Stimulated activated CD4-positive, alpha-beta T cell treated with anti-CD3 and anti-CD28 coated beads, TNF-alpha, amount 100 ng/mL, for 48 hours (primary cell): ENCODE results near the gene TADA3.

Experiments used
- DNase-seq, 3 donors: peaks; one replicate each; pipeline ENCODE4 v3.0.0-alpha.2; 2020; ENCODE audit warnings: low read depth in 3 of 3

TADA3 gene

DNA sequence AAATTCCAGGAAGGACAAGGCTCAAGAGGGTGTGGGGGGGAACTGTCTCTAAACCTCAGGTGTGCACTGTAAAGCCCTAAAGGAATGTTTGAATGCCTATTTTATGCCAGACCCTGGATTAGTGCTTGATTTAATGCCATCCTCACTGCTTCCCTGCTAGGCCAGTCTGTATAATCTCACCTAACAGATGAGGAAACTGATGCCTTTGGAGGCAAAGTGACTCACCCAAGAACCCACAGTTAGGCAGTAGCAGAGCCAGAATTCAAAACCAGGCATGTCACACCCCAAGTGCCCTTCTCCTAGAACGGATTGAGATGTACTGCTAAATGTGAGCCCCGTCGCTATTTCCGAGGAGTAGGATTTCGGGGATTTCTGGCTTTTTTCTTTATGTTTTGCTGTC, 30.4 kb downstream of the TADA3 start:
- no peak for DNase-seq

GRCh38 chr3:9760779-9761505, 31.3 kb downstream of the TADA3 start:
- no peak for DNase-seq

- DNase-seq: no peak
Measured at GRCh38 chr3:9757427-9757826, 34.8 kb downstream of the TADA3 start.

DNA sequence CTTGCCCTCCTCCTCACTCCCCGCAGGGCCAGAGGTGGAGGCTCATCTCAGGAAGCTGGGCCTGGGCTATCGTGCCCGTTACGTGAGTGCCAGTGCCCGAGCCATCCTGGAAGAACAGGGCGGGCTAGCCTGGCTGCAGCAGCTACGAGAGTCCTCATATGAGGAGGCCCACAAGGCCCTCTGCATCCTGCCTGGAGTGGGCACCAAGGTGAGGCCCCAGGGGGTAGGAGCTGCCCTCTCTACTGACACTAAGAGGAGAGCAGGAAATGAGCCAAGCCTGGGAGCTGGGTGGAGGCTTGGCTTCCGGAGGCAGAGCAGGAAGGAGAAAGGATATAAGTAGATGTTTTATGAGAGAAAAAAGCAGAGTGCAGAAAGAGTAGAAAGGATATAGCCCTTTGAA, 37.6 kb downstream of the TADA3 start:
- no peak for DNase-seq

GRCh38 chr3:9750556-9751411, 41.5 kb downstream of the TADA3 start:
- DNase-seq: no peak

DNA sequence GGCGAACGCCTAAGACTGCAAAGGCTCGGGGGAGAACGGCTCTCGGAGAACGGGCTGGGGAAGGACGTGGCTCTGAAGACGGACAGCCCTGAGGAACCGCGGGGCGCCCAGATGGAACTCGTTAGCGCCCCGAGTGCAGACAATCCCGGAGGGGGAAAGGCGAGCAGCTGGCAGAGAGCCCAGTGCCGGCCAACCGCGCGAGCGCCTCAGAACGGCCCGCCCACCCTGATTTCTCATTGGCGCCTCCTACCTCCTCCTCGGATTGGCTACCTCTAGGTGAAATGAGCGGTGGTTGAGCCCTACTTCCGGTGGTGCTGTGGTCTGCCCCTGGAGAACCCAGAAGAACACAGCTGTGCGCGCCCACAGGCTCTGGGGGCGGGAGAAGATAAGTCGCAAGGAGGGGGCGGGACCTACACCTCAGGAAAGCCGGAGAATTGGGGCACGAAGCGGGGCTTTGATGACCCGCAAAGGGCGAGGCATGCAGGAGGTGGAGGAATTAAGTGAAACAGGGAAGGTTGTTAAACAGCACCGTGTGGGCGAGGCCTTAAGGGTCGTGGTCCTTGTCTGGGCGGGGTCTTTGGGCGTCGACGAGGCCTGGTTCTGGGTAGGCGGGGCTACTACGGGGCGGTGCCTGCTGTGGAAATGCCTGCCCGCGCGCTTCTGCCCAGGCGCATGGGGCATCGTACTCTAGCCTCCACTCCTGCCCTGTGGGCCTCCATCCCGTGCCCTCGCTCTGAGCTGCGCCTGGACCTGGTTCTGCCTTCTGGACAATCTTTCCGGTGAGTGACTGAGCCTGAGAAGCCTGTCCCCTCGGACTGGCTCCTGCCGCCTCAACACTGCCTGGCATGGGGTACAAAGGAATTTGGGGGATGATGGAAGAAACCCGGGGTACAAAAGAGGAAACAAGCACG, 42.4 kb downstream of the TADA3 start, which contains the start of gene OGG1:
Gene OGG1 (plus strand): TSS at position 308 of the 911 bp plus-strand sequence. CDS start 335 bp downstream, at position 643.
- peak; percentile 90 to 94 (median 92) for DNase-seq

- no peak for DNase-seq
Measured at GRCh38 chr3:9749296-9749644, 43.0 kb downstream of the TADA3 start.

GRCh38 chr3:9748031-9748430, 44.2 kb downstream of the TADA3 start:
- no peak for DNase-seq

- no peak for DNase-seq
Measured at GRCh38 chr3:9747267-9747666, 45.0 kb downstream of the TADA3 start.

GRCh38 chr3:9746330-9746729, 45.9 kb downstream of the TADA3 start:
- DNase-seq: no peak

DNA sequence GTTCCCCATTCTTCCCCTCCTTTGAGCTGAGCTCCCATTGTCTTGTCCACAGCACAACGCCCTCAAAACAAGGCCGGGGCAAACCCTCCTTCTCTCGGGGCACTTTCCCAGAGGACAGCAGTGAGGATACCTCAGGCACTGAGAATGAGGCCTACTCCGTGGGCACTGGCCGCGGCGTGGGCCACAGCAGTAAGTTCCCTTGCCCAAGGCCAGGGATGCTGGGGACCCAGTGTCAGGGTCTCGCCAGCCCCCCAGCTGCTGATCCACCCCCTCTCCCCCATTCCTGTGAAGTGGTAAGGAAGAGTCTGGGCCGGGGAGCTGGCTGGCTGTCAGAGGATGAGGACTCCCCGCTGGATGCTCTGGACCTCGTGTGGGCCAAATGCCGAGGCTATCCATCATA, 46.8 kb downstream of the TADA3 start:
- DNase-seq: no peak

DNA sequence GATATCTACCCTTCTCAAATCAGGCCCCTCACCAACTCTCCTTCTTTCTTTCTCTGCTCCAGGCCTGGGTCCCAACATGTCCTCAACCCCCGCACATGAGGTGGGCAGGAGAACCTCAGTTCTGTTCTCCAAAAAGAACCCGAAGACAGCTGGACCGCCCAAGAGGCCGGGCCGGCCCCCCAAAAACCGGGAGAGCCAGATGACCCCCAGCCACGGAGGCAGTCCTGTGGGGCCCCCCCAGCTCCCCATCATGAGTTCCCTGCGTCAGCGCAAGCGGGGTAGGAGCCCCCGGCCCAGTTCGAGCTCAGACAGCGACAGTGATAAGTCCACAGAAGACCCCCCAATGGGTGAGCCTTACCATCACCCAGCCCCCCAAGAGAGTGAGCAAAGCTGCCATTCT, 48.1 kb downstream of the TADA3 start:
- DNase-seq: no peak

DNA sequence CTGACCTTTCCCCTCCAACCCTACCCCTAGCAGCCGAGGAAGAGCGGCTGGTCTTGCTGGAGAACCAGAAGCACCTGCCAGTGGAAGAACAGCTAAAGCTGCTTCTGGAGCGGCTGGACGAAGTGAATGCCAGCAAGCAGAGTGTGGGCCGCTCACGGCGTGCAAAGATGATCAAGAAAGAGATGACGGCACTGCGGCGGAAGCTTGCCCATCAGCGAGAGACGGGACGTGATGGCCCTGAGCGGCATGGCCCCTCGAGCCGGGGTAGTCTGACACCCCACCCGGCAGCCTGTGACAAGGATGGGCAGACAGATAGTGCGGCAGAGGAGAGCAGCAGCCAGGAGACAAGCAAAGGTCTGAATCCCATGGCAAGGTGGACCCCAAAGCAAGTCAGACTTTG, 48.7 kb downstream of the TADA3 start:
- DNase-seq: no peak

- no peak for DNase-seq
Measured at GRCh38 chr3:9742560-9742959, 49.7 kb downstream of the TADA3 start.

DNA sequence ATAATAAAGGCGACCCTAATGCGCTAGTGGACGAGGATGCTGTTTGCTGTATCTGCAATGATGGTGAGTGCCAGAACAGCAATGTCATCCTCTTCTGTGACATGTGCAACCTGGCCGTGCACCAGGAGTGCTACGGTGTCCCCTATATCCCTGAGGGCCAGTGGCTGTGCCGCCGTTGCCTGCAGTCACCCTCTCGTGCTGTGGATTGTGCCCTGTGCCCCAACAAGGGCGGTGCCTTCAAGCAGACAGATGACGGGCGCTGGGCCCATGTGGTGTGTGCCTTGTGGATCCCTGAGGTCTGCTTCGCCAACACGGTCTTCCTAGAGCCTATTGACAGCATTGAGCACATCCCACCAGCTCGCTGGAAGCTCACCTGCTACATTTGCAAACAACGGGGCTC, 53.1 kb downstream of the TADA3 start:
- no peak for DNase-seq

- no peak for DNase-seq
Measured at GRCh38 chr3:9736831-9737230, 55.4 kb downstream of the TADA3 start.

- DNase-seq: no peak
Measured at GRCh38 chr3:9732740-9733115, 59.5 kb downstream of the TADA3 start.

- peak in 1 of 3 donors; percentile 10 for DNase-seq
Measured at GRCh38 chr3:9732080-9732739, 60.1 kb downstream of the TADA3 start.

- peak; percentile 99 to 100 (median 100) for DNase-seq
Measured at GRCh38 chr3:9731206-9732079, 60.8 kb downstream of the TADA3 start, which contains the start of gene BRPF1. BRPF1 (plus strand) TSS chr3:9731735; CDS start chr3:9734141, 2,406 bp downstream.

DNA sequence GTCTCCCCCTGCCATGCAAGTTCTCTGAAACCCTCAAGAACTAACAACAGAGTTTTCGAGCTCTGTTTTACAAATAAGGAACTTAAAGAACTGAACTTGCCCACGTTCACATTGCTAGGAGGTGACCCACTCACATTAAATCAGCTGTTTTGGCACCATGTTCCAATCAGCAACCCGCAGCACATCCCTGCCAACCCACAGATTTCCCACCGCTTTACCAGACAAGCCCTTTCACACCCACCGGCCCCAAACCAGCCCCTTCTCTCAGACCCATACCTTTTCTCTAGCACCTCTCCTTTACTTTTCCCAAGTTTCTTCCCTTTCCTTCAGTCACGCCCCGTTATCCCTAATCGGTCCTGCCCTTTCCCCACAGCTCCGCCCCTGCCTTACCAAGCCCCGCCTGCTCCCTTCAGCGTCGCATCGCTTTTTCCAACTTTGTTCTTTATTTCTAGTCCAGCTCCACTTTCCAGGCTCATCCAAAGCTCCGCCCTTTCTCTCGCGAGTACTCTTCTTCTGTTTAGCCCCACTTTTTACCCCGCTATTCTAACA, 61.5 kb downstream of the TADA3 start:
- DNase-seq: no peak
